OCI-M2 (cell line): ENCODE results near the gene PAX5.
"Not testable (repeated sequence)": the region's sequence is repeated elsewhere in the genome, so short reads cannot be mapped to it uniquely, and the experiment has no call there.

Source experiments
- DNase-seq: peaks from one replicate; lab custom pipeline; 2025; ENCODE audit not compliant: unreplicated experiment; lab: John Stamatoyannopoulos, UW

PAX5 gene

GRCh38 chr9:36888551-36888950 is 145.5 kb downstream of the PAX5 start:
- no peak for DNase-seq

- no peak for DNase-seq
Measured at GRCh38 chr9:36884721-36885120, 149.3 kb downstream of the PAX5 start.

- DNase-seq: no peak
Measured at GRCh38 chr9:36882594-36882993, 151.5 kb downstream of the PAX5 start.

GRCh38 chr9:36881743-36882441 is 152.2 kb downstream of the PAX5 start:
- no peak for DNase-seq

GRCh38 chr9:36881316-36881715 is 152.8 kb downstream of the PAX5 start:
- no peak for DNase-seq

DNA sequence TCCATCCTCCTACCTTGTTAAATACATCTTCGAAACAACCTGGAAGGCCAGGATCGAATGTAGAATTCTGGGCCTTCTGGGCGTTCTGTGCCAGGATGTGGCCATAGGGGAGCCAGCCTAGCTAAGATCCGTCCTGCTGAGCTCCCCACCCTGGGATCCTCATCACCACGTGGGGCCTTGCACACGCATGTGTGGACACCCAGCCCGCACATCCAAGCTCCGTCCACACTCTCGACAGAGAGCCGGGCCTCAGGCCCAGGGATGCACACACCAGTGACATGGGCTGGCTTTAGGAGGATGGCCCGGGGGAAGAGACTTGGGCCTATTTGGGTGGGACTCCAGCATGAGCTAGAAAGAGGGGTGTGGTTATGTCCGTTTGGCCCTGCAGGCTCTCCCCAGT is 154.0 kb downstream of the PAX5 start:
- no peak for DNase-seq

- no peak for DNase-seq
Measured at GRCh38 chr9:36878986-36879982, 154.8 kb downstream of the PAX5 start.

DNA sequence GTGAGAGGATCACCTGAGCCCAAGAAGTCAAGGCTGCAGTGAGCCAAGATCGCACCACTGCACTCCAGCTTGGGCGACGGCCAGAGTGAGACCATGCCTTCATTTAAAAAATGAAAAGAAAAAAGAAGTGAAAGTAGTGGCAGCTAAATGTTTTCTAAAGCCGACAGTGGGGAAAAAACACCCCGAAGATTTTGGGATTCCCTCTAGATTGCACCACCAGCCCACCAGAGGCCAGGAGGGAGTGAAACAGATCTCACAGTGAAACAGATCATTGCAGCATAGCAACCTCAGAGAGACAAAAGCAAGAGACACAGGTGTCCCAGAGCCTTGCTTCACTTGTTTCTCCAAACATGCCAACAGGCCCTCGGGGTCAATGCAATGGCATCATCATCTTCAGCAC is 156.8 kb downstream of the PAX5 start:
- no peak for DNase-seq

GRCh38 chr9:36876056-36876455 is 158.0 kb downstream of the PAX5 start:
- no peak for DNase-seq

DNA sequence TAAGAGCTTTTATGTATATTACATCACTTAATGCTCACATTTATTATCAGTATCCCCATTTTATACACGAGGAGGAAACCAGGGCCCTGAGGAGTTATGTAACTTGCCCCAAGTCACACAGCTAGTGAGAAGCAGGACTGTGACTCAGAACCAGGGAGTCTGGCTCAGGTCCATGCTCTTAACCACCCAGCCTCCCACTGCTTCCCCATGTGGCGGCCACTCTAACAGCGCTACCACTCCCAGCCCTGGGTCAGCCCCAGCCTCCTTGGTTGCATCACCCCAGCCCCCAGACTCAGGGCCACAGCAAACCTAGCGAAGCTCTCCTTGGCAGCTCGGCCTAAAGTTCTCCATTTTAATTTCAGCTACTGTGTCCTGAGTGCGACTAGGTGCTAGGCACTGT is 159.1 kb downstream of the PAX5 start:
- no peak for DNase-seq

- DNase-seq: no peak
Measured at GRCh38 chr9:36874261-36874660, 159.8 kb downstream of the PAX5 start.

GRCh38 chr9:36873247-36873875 is 160.7 kb downstream of the PAX5 start:
- no peak for DNase-seq

DNA sequence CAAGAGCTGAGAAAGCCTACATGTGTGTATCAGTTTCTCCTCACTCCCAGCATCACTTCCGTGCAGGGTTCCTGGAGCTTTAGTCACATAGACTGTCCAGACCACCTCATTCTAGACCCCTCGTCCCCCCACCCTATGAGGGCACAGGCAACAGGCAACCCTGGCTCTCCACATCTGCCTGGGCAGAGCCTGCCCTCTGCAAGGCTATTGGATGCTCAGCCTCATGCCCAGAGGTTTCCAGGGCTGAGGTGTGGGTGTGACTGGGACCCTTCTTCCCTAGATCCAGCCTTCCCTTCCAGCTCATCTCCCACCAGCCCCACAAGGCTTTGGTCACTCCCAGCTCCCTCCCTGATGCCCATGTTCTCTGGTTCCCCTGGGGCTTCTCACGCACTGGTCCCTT is 161.4 kb downstream of the PAX5 start:
- no peak for DNase-seq

- no peak for DNase-seq
Measured at GRCh38 chr9:36871606-36872005, 162.5 kb downstream of the PAX5 start.

GRCh38 chr9:36870960-36871359 is 163.1 kb downstream of the PAX5 start:
- DNase-seq: no peak

GRCh38 chr9:36869605-36870004 is 164.5 kb downstream of the PAX5 start:
- not testable (repeated sequence) for DNase-seq

- no peak for DNase-seq
Measured at GRCh38 chr9:36868586-36869282, 165.3 kb downstream of the PAX5 start.

- DNase-seq: no peak
Measured at GRCh38 chr9:36867672-36868471, 166.2 kb downstream of the PAX5 start.

DNA sequence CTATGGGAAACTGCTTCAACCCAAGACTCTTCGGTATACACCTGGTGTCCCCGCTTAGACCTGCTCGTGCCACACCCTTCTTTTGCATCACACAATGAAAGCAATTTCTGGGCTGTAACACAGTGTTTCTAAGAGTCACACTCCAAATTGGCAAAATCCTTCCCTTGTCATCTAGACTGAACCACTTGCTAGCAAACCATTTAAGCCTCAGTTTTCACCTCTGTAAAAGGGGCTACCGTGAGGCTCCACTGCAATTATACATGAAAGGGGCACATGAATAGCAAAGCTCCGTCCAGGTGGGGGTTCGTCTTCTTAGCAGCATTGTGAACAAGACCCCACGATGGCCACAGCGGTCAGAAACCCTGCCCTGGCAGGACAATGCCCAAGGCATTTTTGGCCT is 166.8 kb downstream of the PAX5 start:
- no peak for DNase-seq

DNA sequence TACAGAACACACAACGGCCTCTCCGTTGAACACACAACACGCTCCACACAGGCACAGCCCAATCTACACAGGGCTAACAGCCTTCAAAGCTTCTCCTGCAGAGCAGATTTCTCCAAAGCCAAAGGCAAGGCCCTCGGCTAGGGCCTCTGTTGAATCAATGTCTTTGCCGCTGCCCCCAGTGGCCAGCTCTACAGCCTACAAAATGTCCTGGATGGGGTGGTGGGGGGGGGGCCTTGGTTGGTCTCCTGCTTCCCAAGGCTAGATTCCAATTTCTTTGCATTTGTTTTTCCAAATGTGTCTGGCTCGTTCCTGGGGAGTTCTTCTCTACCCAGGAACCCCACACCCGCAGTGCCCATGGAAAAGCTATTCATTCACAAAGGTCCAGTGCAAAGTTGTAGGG is 167.2 kb downstream of the PAX5 start:
- no peak for DNase-seq
